ENCODE data around the gene MAGIX. TPM values are rescaled to one million over a fixed set of nuclear protein-coding genes. Genes with fewer than 3 reads are reported as not detected.

MAGIX gene
- total and polyA plus RNA-seq, 9 donors, result 1.6 to 2.6 (median 1.7) TPM

DNA sequence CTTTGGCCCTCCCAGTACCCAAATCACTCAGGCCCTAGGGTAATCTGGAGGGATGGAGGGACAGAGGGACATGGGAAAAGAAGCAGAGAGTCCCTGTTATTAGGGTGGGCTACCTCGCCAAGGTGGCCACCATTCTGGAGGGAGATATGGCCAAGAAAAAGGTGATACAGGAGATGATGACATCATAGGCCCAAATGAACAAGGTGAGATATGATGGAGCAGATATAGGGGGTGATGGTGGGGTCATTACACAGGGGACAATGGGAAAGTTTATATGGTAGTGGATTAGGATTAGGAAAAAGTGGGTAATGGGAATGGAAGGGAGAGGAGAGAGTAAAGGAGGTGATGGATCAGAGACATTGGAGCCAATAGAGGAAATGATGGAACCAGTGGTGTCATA lies 50.3 kb downstream of the MAGIX start:
- no peaks in the 10 kb centered on the region for H3K36me3 ChIP-seq (ENCODE audit: control insufficient read depth, insufficient read depth, low read length)
- H3K4me1 ChIP-seq (ENCODE audit: control insufficient read depth, insufficient read depth, low read length), result no peaks in the 10 kb centered on the region
- no peak overlapping the region for H3K27ac ChIP-seq (ENCODE audit: low read length)
- H3K4me3 ChIP-seq (ENCODE audit: low read length), result no peak overlapping the region
- DNase-seq, result no peak
- H3K27me3 ChIP-seq (ENCODE audit: control insufficient read depth, insufficient read depth, low read length), result peaks cover 21% of the 10 kb centered on the region
- no peaks in the 10 kb centered on the region for H3K9me3 ChIP-seq (replicated peaks; ENCODE audit: control insufficient read depth, low read depth, low read length)
- 53% methylated on average over 1 of the region's 1 CpG for WGBS (ENCODE audit: insufficient coverage)

DNA sequence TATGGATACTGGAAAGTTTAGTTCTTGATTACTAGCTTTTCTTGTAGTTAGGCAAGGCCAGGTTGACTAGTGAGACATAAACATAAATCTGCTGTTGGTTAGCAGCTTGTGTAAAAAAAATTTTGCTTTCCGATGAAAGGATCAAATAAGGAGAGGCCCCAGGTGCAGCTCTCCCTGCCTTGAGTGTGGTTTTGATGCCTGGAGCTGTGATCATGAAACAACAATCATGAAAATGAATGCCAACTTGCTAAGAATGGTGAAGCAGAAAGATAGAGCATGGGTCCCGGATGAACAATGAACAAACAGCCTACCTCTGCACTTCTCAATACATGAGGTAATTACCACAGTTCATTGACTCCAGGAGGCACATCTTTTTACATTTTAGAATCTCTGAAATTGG lies 51.9 kb downstream of the MAGIX start:
- WGBS (ENCODE audit: insufficient coverage), result 67% methylated on average over 1 of the region's 2 CpGs
- H3K4me1 ChIP-seq (ENCODE audit: control insufficient read depth, insufficient read depth, low read length), result no peaks in the 10 kb centered on the region
- peaks cover 15% of the 10 kb centered on the region for H3K27me3 ChIP-seq (ENCODE audit: control insufficient read depth, insufficient read depth, low read length)
- H3K36me3 ChIP-seq (ENCODE audit: control insufficient read depth, insufficient read depth, low read length), result no peaks in the 10 kb centered on the region
- no peak for DNase-seq
- H3K27ac ChIP-seq (ENCODE audit: low read length), result no peak overlapping the region
- no peaks in the 10 kb centered on the region for H3K9me3 ChIP-seq (replicated peaks; ENCODE audit: control insufficient read depth, low read depth, low read length)
- no peak overlapping the region for H3K4me3 ChIP-seq (ENCODE audit: low read length)

DNA sequence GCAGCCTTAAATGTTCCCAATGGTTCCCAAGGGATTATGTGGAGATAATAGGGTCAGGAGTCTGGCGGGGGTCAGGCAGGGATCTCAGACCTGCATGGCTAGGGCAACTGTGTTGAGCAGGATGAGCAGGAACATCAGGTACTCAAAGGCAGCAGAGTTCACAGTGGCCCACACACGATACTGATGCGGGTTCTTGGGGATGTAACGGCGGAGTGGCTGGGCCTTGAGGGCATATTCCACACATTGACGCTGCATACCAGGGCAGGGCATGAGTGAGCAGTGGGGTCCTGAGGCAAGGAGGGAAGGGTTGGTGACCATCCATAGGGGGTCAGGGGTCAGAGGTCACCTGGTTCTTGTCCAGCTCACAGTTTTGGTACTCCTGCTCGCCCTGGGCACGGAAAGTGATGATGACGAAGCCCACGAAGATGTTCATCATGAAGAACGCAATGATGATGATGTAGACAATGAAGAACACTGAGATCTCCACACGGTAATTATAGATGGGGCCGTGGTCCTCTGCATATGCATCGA lies 52.5 kb downstream of the MAGIX start:
- H3K4me3 ChIP-seq (ENCODE audit: low read length), result no peak overlapping the region
- 72% methylated on average over 13 of the region's 14 CpGs for WGBS (ENCODE audit: insufficient coverage)
- H3K36me3 ChIP-seq (ENCODE audit: control insufficient read depth, insufficient read depth, low read length), result no peaks in the 10 kb centered on the region
- H3K4me1 ChIP-seq (ENCODE audit: control insufficient read depth, insufficient read depth, low read length), result no peaks in the 10 kb centered on the region
- no peak for DNase-seq
- peaks cover 9% of the 10 kb centered on the region for H3K27me3 ChIP-seq (ENCODE audit: control insufficient read depth, insufficient read depth, low read length)
- no peak overlapping the region for H3K27ac ChIP-seq (ENCODE audit: low read length)
- H3K9me3 ChIP-seq (replicated peaks; ENCODE audit: control insufficient read depth, low read depth, low read length), result no peaks in the 10 kb centered on the region

Other genes starting within 250 kb of the MAGIX start
- 1.7 TPM for gene PIM2, start 243.7 kb upstream of the MAGIX start, total RNA-seq
- gene PIM2, start 243.7 kb upstream of the MAGIX start, polyA plus RNA-seq (ENCODE audit: insufficient read depth in 1 of 8, insufficient read length in 8 of 8, low replicate concordance in 1 of 8), result 1 to 10 TPM in 7 of 8 donors, under 1 TPM in 1; 0.92 to 2.3 (median 1.7) TPM
- 18.9 TPM for gene OTUD5, start 205.2 kb upstream of the MAGIX start, total RNA-seq
- 10 to 100 TPM; 37.5 to 45.2 (median 38.4) TPM for gene OTUD5, start 205.2 kb upstream of the MAGIX start, polyA plus RNA-seq (ENCODE audit: insufficient read depth in 1 of 8, insufficient read length in 8 of 8, low replicate concordance in 1 of 8)
- gene KCND1, start 190.9 kb upstream of the MAGIX start, total RNA-seq, result 0.66 TPM
- 1 to 10 TPM in 4 of 8 donors, under 1 TPM in 4; 0.72 to 1.7 (median 1.0) TPM for gene KCND1, start 190.9 kb upstream of the MAGIX start, polyA plus RNA-seq (ENCODE audit: insufficient read depth in 1 of 8, insufficient read length in 8 of 8, low replicate concordance in 1 of 8)
- 9.9 TPM for gene GRIPAP1, start 160.5 kb upstream of the MAGIX start, total RNA-seq
- 10 to 100 TPM; 18.0 to 26.0 (median 22.3) TPM for gene GRIPAP1, start 160.5 kb upstream of the MAGIX start, polyA plus RNA-seq (ENCODE audit: insufficient read depth in 1 of 8, insufficient read length in 8 of 8, low replicate concordance in 1 of 8)
- 10.8 TPM for gene TFE3, start 119.4 kb upstream of the MAGIX start, total RNA-seq
- 10 to 100 TPM; 20.5 to 27.3 (median 21.4) TPM for gene TFE3, start 119.4 kb upstream of the MAGIX start, polyA plus RNA-seq (ENCODE audit: insufficient read depth in 1 of 8, insufficient read length in 8 of 8, low replicate concordance in 1 of 8)
- gene CCDC120, start 103.8 kb upstream of the MAGIX start, total RNA-seq, result 0.98 TPM
- gene CCDC120, start 103.8 kb upstream of the MAGIX start, polyA plus RNA-seq (ENCODE audit: insufficient read depth in 1 of 8, insufficient read length in 8 of 8, low replicate concordance in 1 of 8), result 1 to 10 TPM; 3.3 to 6.0 (median 4.1) TPM
- 4.2 TPM for gene PRAF2, start 88.8 kb upstream of the MAGIX start, total RNA-seq
- gene PRAF2, start 88.8 kb upstream of the MAGIX start, polyA plus RNA-seq (ENCODE audit: insufficient read depth in 1 of 8, insufficient read length in 8 of 8, low replicate concordance in 1 of 8), result 10 to 100 TPM; 19.3 to 29.8 (median 23.0) TPM
- gene WDR45, start 82.9 kb upstream of the MAGIX start, total RNA-seq, result 25.5 TPM
- gene WDR45, start 82.9 kb upstream of the MAGIX start, polyA plus RNA-seq (ENCODE audit: insufficient read depth in 1 of 8, insufficient read length in 8 of 8, low replicate concordance in 1 of 8), result 10 to 100 TPM; 34.1 to 39.1 (median 36.6) TPM
- 20.7 TPM for gene GPKOW, start 39.0 kb upstream of the MAGIX start, total RNA-seq
- gene GPKOW, start 39.0 kb upstream of the MAGIX start, polyA plus RNA-seq (ENCODE audit: insufficient read depth in 1 of 8, insufficient read length in 8 of 8, low replicate concordance in 1 of 8), result 10 to 100 TPM; 18.3 to 19.6 (median 19.0) TPM
- 59.0 TPM for gene PLP2, start 9.1 kb downstream of the MAGIX start, total RNA-seq
- gene PLP2, start 9.1 kb downstream of the MAGIX start, polyA plus RNA-seq (ENCODE audit: insufficient read depth in 1 of 8, insufficient read length in 8 of 8, low replicate concordance in 1 of 8), result 100 to 1,000 TPM in 5 of 8 donors, 10 to 100 TPM in 3; 79.1 to 166 (median 119) TPM
- 1.9 TPM for gene PRICKLE3, start 23.6 kb downstream of the MAGIX start, total RNA-seq
- gene PRICKLE3, start 23.6 kb downstream of the MAGIX start, polyA plus RNA-seq (ENCODE audit: insufficient read depth in 1 of 8, insufficient read length in 8 of 8, low replicate concordance in 1 of 8), result 1 to 10 TPM; 2.7 to 5.3 (median 3.9) TPM
- 1.2 TPM for gene SYP, start 37.4 kb downstream of the MAGIX start, total RNA-seq
- 1 to 10 TPM; 1.1 to 2.0 (median 1.3) TPM for gene SYP, start 37.4 kb downstream of the MAGIX start, polyA plus RNA-seq (ENCODE audit: insufficient read depth in 1 of 8, insufficient read length in 8 of 8, low replicate concordance in 1 of 8)
- 0.09 TPM for gene CACNA1F, start 70.6 kb downstream of the MAGIX start, total RNA-seq
- under 1 TPM in 4 of 8 donors, not detected in 4; 0.01 to 0.05 (median 0.03) TPM for gene CACNA1F, start 70.6 kb downstream of the MAGIX start, polyA plus RNA-seq (ENCODE audit: insufficient read depth in 1 of 8, insufficient read length in 8 of 8, low replicate concordance in 1 of 8)
- gene CCDC22, start 72.7 kb downstream of the MAGIX start, total RNA-seq, result 5.3 TPM
- gene CCDC22, start 72.7 kb downstream of the MAGIX start, polyA plus RNA-seq (ENCODE audit: insufficient read depth in 1 of 8, insufficient read length in 8 of 8, low replicate concordance in 1 of 8), result 10 to 100 TPM; 10.8 to 15.8 (median 12.6) TPM
- 0.04 TPM for gene FOXP3, start 102.0 kb downstream of the MAGIX start, total RNA-seq
- gene FOXP3, start 102.0 kb downstream of the MAGIX start, polyA plus RNA-seq (ENCODE audit: insufficient read depth in 1 of 8, insufficient read length in 8 of 8, low replicate concordance in 1 of 8), result under 1 TPM; 0.24 to 0.68 (median 0.54) TPM
- 5.5 TPM for gene PPP1R3F, start 107.0 kb downstream of the MAGIX start, total RNA-seq
- gene PPP1R3F, start 107.0 kb downstream of the MAGIX start, polyA plus RNA-seq (ENCODE audit: insufficient read depth in 1 of 8, insufficient read length in 8 of 8, low replicate concordance in 1 of 8), result 1 to 10 TPM; 6.1 to 9.0 (median 7.5) TPM
- gene GAGE10, start 140.9 kb downstream of the MAGIX start, total RNA-seq, result not detected
- not detected for gene GAGE10, start 140.9 kb downstream of the MAGIX start, polyA plus RNA-seq (ENCODE audit: insufficient read depth in 1 of 8, insufficient read length in 8 of 8, low replicate concordance in 1 of 8)
- not detected for gene GAGE12J, start 159.3 kb downstream of the MAGIX start, total RNA-seq
- gene GAGE12J, start 159.3 kb downstream of the MAGIX start, polyA plus RNA-seq (ENCODE audit: insufficient read depth in 1 of 8, insufficient read length in 8 of 8, low replicate concordance in 1 of 8), result not detected
- gene GAGE13, start 168.8 kb downstream of the MAGIX start, total RNA-seq, result not detected
- not detected for gene GAGE13, start 168.8 kb downstream of the MAGIX start, polyA plus RNA-seq (ENCODE audit: insufficient read depth in 1 of 8, insufficient read length in 8 of 8, low replicate concordance in 1 of 8)